Cortex of kidney (tissue), 1 donor: Measurements from ENCODE around the gene CHRNE.
"Not testable (repeated sequence)": the region's sequence is repeated elsewhere in the genome, so short reads cannot be mapped to it uniquely, and the experiment has no call there.

Source experiments
- DNase-seq: peaks from one replicate; lab custom pipeline; 2025; lab: John Stamatoyannopoulos, UW

The CHRNE gene

DNA sequence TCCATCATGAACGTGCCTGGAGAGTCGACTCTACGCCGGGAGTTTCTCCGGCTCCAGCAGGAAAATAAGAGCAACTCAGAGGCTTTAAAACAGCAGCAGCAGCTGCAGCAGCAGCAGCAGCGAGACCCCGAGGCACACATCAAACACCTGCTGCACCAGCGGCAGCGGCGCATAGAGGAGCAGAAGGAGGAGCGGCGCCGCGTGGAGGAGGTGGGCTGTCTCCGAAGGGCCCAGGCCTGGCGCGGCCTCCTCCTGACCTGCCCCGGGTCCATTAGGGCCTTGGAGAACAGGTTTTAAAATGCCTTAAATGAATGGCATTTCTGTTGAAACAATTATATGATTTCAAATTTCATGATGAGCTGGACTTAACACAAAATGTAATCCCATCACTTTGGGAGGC, 15.3 kb downstream of the CHRNE start:
- no peak for DNase-seq

DNA sequence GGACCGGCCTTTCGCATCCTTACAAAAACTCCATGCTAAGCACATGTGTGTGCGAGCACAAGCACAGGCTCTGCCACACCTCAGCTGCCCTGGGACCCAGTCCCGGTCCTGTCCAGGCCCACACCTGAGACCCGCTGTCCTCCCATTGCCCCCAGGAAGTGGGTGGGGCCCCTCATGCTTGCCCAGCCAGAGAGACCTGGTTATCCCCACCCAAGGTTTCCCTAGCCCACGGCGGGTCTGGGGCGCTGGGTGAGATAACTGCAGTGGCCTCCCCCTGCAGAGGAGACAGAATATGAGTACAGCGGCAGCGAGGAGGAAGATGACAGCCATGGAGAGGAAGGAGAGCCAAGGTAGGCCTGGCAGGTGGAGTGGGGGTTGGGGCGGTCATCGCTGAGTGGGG, 16.1 kb downstream of the CHRNE start:
- no peak for DNase-seq

DNA sequence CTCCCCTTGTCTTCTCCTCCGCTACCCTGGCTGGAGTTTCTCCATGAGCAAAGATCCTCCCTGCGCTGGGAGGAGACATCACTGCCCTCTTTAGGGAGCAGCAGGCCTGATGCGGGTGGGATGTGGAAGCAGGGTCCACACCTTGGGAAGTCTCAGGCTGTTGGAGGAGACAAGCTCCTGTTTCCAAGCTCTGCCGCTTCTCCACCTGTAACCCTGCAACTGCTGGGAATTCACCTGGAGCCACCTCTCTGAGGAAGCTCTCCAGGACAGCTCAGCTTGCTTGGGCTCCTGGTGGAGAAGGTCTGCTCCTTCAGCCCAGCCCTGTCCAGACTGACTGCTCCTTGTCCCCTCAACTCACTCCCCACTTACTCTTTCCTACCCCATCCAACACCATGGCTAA, 18.4 kb downstream of the CHRNE start:
- no peak for DNase-seq

DNA sequence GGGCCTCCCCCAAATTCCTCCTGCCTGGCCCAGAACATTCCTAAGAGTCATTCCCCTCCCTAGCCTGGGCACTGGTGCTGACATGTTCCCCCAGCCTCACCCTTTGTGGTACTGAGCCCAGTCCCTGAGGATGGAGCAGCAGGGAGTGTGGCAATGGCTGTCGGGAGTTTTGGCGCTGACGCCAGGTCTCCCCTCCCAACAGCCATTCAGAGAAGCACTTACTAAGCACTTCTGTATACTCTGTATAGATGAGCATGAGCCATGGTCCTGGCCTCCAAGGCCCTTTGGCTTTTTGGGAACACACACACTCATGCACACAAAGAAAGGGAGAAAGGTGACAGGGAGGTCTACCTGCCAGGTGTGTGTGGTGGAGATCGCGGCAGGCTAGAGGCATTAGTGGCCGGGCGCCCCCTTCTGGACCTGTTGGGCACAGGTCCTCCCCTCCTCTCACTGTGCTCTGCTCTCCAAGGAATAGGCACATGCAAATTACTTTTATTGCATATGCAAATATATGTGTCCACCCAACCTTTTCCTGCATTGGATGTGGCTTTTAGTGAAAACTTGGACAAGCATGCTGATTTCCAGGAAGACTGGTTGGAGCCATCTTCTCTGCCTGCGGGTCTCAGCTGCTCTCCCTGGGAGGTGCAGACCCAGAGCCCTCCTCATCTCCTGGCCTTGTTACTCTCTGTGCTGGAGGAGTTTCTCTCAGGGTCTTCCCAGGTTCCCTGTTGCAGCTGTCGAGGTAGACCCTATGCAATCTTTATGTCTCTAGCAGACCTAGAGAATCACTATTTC, 20.9 kb downstream of the CHRNE start:
- no peak for DNase-seq

DNA sequence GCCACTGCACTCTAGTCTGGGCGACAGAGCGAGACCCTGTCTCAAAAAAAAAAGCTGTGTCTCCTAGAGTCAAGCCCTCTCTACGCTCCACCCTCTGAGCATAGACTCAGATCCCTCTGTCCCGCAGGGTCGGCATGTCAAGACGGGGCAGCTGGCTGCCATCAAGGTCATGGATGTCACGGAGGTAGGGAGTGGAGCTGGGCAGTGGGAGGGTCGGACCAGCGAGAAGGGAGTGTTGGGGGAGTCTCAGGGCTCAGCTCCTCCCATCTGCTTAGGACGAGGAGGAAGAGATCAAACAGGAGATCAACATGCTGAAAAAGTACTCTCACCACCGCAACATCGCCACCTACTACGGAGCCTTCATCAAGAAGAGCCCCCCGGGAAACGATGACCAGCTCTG, 22.0 kb downstream of the CHRNE start:
- DNase-seq = no peak

DNA sequence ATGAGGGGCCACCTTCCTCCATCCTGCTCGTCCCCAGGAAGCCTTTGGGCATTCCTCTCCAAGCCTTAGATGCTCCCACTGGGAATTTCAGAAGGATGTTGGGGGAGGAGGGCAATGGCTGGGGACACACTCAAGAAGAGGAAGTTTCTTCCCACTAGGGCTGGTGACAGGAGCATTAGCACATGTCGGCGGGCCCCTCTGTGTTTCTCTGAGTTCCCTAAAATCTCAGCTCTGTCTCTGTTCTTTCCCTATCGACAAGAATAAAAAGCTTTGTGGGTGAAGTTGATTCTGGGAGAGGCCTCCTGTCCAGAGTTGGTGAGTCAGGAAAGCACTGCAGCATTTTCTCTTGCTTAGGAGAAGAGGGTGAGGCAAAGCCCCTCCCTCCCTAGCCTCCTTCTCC, 23.3 kb downstream of the CHRNE start:
- DNase-seq = no peak

DNA sequence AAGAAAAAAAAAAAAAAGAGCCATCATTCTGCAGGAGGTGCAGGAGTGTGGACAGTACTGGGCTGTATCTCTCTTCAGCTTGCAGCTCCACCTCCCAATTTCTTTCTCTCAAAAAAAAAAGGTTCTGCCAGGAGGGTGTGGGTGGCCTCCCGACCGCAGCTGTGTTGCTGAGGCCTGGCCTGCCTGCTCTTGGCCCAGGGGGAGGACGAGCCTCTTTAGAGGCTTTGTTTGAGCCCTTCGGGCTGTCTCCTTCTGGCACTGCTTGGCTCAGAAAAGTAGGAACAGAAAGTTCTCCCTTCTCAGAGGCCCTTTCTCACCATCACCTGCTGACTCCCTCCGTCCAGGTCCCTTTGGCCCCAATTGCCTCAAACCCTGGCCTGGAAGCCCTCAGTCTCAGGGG, 25.8 kb downstream of the CHRNE start:
- DNase-seq = no peak

DNA sequence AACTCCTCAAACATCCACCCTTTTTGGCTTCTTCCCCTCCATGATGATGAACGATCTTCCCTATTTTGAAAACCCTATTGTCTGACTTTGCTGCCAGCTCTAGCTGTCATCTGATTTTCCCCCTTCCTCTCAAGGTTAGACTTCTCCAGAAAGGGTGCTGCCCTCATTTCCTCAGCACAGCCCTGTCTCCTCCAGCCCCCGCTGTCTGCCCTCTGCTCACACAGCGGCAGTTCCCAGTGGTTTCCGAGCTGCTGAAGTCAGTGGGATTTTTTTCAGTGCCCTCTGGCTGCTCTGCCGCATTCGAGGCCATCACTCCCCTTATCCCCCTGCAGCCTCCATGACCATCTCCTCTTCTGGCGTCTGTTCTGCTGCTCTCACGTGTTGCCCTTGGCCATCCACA, 30.1 kb downstream of the CHRNE start:
- no peak for DNase-seq

DNA sequence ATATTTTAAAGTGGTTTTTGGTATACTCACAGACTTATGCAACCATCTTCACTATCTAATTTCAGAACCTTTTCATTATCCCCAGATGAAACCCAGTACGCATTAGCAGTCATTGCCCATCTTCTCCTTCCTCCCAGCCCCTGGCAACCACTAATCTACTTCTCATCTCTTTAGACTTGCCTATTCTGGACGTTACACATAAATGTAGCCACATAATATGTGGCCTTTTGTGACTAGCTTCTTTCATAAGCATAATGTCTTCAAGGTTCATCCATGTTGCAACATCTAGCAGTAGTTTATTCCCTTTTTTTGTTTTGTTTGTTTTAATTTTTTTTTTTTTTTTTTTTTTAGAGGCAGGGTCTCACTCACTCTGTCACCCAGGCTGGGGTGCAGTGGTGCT, 32.0 kb downstream of the CHRNE start:
- DNase-seq = no peak

DNA sequence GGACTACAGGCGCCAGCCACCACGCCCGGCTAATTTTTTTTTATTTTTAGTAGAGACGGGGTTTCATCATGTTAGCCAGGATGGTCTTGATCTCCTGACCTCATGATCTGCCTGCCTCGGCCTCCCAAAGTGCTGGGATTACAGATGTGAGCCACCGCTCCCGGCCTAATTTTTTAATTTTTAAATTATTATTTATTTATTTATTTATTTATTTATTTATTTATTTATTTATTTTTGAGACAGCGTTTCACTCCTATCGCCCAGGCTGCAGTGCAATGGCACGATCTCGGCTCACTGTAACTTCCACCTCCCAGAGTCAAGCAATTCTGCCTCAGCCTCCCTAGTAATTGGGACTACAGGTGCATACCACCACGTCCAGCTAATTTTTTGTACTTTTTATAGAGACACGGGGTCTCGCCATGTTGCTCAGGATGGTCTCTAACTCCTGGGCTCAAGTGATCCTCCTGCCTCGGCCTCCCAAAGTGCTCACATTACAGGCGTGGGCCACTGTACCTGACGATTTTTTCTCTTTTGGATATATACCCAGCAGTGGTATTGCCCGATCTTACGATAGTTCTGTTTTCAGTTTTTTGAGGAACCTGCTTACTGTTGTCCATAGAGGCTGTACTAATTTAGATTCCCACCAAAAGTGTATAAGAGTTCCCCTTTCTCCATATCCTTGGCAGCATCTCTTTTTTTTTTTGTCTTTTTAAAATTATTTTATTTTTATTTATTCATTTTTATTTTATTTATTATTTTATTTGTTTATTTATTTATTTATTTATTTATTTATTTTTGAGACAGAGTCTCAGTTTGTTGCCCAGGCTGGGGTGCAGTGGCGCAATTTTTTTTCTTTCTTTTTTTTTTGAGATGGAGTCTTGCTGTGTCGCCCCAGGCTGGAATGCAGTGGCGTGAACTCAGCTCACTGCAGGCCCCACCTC, 33.6 kb downstream of the CHRNE start:
- not testable (repeated sequence) for DNase-seq

DNA sequence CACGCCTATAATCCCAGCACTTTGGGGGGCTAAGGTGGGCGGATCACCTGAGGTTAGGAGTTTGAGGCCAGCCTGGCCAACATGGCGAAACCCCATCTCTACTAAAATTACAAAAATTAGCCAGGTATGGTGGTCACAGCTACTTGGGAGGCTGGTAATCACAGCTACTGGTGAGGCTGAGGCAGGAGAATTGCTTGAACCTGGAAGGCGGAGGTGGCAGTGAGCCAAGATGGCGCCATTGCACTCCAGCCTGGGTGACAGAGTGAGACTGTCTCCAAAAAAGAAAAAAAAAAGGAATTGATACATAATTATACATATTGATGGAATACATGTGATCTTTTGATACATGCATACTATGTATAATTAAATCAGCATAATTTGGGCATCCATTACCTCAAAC, 35.4 kb downstream of the CHRNE start:
- DNase-seq = not testable (repeated sequence)

DNA sequence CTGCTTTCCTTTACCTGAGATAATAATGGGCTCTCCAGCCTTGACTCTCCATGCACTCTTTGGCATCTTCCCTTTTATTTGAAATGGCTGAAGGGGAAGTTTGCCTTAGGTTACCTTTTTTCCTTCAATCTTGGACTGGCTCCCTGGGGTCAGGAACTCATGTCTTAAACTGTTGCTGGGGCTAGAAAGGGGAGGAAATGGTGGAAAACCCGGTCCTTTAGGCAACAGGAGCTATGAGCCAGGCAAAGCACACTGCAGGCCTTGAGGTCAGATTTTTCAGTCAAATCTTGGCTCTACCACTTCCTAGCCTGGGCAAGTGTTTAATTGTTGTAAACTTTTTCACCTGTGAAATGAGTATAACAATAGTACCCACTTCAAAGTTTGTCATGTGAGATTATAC, 39.6 kb downstream of the CHRNE start:
- DNase-seq = no peak

DNA sequence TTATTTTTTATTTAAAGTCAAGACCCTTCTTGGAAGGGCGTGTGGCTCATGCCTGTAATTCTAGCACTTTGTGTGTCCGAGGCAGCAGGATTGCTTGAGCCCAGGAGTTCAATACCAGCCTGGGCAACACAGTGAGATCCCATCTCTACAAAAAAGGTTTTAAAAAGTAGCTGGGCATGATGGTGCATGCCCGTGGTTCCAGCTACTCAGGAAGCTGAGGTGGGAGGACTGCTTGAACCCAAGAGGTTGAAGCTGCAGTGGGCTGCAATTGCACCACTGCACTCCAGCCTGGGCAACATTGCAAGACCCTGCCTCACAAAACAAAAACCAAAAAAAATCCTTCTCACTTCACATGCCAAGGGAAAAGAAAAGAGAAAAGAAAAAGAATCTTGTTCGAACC, 40.2 kb downstream of the CHRNE start:
- no peak for DNase-seq

DNA sequence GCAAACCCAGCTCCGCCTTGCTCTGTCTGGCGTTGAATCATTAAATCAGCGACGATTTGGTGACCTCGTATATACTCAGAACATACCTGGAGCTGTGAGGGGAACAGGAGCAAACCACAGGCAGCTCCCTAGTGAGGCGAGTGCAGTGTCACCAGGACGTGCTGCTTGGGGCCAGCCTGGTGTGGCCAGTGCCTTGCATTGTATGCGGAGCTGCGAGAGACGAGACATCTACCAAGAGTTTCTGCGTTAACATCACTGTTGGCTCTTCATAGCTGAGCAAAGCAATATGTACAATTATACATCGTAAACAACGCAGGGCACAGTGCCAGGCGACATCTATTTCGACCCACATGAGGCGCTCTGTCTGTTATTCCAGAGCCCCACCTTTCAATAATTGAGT, 41.8 kb downstream of the CHRNE start:
- DNase-seq = no peak

DNA sequence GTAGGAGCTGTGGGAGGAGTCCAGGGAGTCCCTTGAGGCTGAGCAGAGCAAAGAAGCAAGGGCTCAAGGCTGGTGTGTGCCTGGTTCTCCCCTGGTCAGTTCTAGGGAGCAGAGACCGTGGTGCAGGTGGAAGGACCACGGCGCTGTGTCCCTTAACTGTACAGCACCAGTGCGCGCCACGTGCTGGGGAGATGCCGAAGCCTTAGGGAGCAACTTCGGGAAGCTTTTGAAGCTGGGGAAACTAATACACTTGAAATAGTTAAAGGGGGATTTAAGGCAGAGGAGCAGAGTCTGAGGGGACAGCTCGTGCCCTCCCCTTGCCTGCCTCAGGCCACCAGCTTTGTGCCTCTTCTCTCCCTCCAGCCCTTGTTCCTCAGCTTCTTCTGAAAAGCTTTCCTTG, 42.2 kb downstream of the CHRNE start:
- no peak for DNase-seq

DNA sequence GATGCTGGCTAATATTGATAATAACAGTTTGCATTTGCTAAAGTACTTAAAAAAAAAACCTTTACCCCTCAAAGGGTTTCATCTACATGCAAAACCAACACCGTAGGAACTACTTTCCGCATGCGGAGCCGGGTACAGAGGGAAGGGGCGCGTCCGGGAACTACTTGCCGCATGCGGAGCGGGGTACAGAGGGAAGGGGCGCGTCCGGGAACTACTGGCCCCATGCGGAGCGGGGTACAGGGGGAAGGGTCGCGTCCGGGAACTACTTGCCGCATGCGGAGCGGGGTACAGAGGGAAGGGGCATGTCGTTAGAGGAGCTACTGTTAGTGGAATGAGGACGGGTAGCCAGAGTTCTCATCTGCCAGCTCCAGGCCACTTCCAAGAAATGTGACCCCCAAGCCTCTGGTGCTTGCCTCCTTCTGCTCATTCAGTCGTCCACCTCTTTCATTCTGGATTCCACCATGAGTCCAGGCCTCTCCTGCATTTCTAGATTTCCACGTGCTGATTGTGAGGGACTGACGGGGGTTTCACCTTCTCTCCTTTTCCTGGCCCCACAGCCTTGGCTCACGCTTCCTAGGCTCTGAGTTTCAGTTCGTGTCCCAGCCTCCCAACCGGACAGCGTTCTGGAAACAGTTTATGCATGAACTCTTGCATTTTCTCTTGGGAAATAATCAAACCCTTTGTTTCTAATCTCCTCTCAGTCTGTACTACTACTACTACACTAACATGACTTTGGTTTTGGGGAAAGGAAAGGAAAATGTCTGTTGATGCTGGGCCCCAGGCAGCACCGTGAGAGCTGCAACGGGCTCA, 42.9 kb downstream of the CHRNE start:
- DNase-seq = no peak

DNA sequence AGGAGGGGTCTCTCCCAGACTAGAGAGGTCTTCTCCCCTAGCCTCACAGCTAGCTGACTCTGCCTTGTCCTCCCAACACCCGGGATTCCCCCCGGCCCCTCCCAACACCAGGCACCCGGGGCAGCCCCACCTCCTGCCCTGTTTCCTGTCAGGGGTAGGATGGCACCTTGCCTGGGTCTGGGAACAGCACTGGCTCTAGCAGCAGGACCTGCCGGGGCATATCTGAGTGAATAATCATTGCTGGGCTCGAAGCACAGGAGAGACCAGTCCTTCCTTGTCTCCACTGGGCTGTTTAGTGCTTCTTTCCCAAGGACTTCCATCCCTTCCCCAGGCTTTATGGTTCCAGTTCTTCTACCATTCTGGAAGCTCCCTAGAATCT, 44.0 kb downstream of the CHRNE start:
- no peak for DNase-seq

DNA sequence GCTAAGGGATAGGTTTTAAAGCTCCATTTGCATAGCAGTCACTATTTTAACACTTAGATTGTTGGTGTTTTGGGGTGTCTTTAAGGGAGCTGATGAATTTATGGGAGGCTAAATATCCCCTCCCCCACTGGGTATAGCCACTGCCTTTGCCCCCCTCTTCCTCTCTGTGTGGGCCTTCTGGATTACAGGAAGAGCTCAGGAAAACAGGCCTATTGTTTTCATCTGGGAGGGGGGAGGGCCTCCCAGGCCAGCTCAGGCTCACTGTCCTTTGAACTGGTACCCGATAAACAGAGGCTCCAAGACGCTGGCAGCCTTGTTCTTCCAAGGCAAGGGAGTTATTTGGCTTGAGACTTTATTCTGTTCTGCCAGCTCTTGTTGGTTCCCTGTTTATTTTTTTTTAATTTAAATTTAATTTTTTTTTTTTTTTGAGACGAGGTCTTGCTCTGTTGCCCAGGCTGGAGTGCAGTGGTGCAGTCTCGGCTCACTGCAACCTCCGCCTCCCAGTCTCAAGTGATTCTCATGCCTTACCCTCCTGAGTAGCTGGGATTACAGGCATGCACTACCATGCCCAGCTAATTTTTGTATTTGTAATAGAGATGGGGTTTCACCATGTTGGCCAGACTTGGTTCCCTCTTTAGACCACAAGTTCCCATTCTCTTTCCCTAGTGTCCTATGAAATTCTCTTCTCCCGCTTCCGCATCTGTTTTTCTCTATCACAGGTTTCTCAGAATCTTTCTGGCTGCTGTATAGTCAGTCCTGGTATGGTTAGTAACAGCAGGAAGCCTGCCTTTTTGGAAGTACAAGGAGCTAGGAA, 44.6 kb downstream of the CHRNE start:
- no peak for DNase-seq

DNA sequence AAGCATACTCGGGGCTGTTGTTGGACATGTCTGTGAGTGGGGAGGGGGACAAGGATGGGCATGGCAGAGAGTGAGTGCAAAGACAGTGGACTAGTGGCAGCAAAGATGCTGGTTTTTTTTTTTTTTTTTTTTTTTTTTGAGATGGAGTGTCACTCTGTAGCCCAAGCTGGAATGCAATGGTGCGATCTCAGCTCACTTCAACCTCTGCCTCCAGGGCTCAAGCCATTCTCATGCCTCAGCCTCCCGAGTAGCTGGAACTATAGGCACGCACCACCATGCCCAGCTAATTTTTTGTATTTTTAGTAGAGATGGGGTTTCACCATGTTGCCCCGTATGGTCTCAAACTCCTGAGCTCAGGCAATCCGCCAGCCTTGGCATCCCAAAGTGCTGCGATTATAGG, 45.6 kb downstream of the CHRNE start:
- not testable (repeated sequence) for DNase-seq

DNA sequence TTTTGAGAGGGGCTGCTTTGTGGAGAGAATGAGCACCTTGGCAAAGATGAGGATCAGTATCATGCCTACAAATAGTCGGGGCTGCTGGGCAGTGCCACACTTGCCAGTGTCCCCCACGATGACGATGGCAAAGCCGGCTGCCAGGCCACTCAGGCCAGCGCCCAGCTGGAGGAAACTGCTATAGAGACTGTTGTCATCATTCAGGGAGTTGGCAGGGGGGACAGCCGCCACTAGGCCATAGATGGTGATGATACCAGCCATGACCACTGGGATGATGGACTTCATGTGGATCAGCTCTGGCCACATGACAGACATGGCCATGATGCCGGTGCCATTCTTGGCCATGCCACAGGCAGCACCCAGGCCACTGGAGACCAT, 46.0 kb downstream of the CHRNE start:
- DNase-seq = no peak

DNA sequence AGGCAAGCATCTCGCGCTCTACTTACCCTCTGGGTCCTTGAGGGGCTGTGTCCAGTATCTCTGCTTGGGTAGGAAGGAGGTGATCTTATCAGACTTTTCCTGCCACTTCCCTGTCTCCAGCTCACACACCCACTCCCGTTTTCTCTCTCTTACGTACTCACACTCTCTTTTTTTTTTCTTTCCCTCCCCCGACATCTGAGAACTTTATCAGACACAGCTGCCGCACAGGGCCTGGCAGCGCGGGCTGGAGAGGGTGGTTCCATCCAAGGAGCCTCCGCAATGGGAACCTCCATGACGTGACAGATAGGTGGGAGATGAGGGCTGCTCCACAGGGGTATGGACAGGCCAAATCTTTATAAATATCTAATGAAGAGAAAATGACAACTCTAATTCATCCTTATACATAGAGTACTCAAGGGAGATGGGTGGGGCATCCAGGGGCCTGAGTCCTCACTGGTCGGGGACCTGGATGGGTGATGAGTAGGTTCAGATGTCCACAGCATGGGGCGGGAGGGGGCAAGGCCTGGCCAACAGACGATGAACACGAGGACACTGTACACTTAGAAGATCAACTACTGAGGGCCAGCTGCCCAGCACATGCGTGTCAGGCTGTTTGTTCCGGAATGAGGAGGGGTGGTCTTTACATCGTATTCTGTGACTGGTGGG, 46.5 kb downstream of the CHRNE start:
- no peak for DNase-seq
